HepG2 (cell line): ENCODE data around the gene CEP76. TPM values are rescaled to one million over a fixed set of nuclear protein-coding genes. Genes with fewer than 3 reads are reported as not detected.

Experiments used
- ARNT2 ChIP-seq: sonication (generic); formaldehyde crosslinking; IDR thresholded peaks from 2 replicates; pipeline ENCODE4 v1.8.0; 2022; ENCODE audit warnings: mild to moderate bottlenecking, low read depth, missing genetic modification reagents, moderate library complexity
- ATF7 ChIP-seq, 2 experiments: fragments of 450-650 bp in 1 of 2; sonication (generic) in 1 of 2; formaldehyde crosslinking in 1 of 2; IDR thresholded peaks; 2 replicates each; pipeline versions ENCODE4 v1.4.0 to v1.6.1; 2016 to 2020; ENCODE audit warnings: antibody characterized with exemption in 1 of 2, mild to moderate bottlenecking in 1 of 2, missing genetic modification reagents in 1 of 2
- BRD4 ChIP-seq: sonication (generic); formaldehyde crosslinking; IDR thresholded peaks from 2 replicates; pipeline ENCODE4 v1.4.0; 2020; ENCODE audit warnings: missing genetic modification reagents
- CHD4 ChIP-seq: fragments of 200-600 bp; sonication (generic); IDR thresholded peaks from 2 replicates; pipeline ENCODE4 v1.7.0; 2017; ENCODE audit warnings: mild to moderate bottlenecking, low read length, borderline replicate concordance
- KDM3A ChIP-seq: IDR thresholded peaks from 2 replicates; pipeline ENCODE4 v1.6.1; 2018; ENCODE audit warnings: low read depth, missing compliant biosample characterization
- KMT2B ChIP-seq: IDR thresholded peaks from 2 replicates; pipeline ENCODE4 v1.6.1; 2016; ENCODE audit warnings: missing genetic modification reagents, missing compliant biosample characterization
- MED1 ChIP-seq: sonication (generic); formaldehyde crosslinking; IDR thresholded peaks from 2 replicates; pipeline ENCODE4 v1.4.0; 2020; ENCODE audit warnings: missing genetic modification reagents
- NCOR1 ChIP-seq: fragments of 200-600 bp; sonication (generic); IDR thresholded peaks from 2 replicates; pipeline ENCODE4 v1.7.0; 2017; ENCODE audit warnings: antibody characterized with exemption, low read length, borderline replicate concordance
- REXO4 ChIP-seq: sonication (generic); formaldehyde crosslinking; IDR thresholded peaks from 2 replicates; pipeline ENCODE4 v1.8.0; 2022; ENCODE audit warnings: missing genetic modification reagents, mild to moderate bottlenecking, borderline replicate concordance
- SMAD1 ChIP-seq: sonication (generic); formaldehyde crosslinking; IDR thresholded peaks from 2 replicates; pipeline ENCODE4 v1.4.0; 2020; ENCODE audit warnings: missing genetic modification reagents, low read depth, mild to moderate bottlenecking, borderline replicate concordance
- ZBTB10 ChIP-seq: sonication (generic); formaldehyde crosslinking; IDR thresholded peaks from 2 replicates; pipeline ENCODE4 v1.4.0; 2020; ENCODE audit warnings: missing genetic modification reagents, borderline replicate concordance
- ZBTB38 ChIP-seq: sonication (generic); formaldehyde crosslinking; IDR thresholded peaks from 2 replicates; pipeline ENCODE4 v1.5.1; 2020; ENCODE audit warnings: mild to moderate bottlenecking, missing genetic modification reagents
- ZFP82 ChIP-seq: sonication (generic); formaldehyde crosslinking; IDR thresholded peaks from 2 replicates; pipeline ENCODE4 v1.5.1; 2020; ENCODE audit warnings: mild to moderate bottlenecking, missing genetic modification reagents, borderline replicate concordance
- ZNF280B ChIP-seq: sonication (generic); formaldehyde crosslinking; IDR thresholded peaks from 2 replicates; pipeline ENCODE4 v1.5.0; 2020; ENCODE audit warnings: missing genetic modification reagents, mild to moderate bottlenecking, borderline replicate concordance
- ZNF609 ChIP-seq: sonication (generic); formaldehyde crosslinking; IDR thresholded peaks from 2 replicates; pipeline ENCODE4 v1.4.0; 2020; ENCODE audit warnings: mild to moderate bottlenecking, missing genetic modification reagents, borderline replicate concordance
- ZNF704 ChIP-seq: sonication (generic); formaldehyde crosslinking; IDR thresholded peaks from 2 replicates; pipeline ENCODE4 v1.8.1; 2023; ENCODE audit warnings: mild to moderate bottlenecking, inconsistent platforms, moderate library complexity, missing genetic modification reagents, borderline replicate concordance
- polyA plus RNA-seq, 8 experiments: library from polyadenylated mRNA; depleted of rRNA in 3 of 8; stranded (reverse) in 7 of 8; unstranded in 1 of 8; fragments of >200 nt; fragmentation: Illumina TruSeq in 4 of 8; extraction: Trizol in 4 of 8; gene quantifications; 2 replicates each; pipeline versions ENCODE4 v1.2.1 to v1.2.3, GENCODE V29; 2011 to 2016; ENCODE audit warnings: low read depth in 4 of 8, missing spikeins in 1 of 8, mixed read lengths in 1 of 8; ENCODE audit not compliant: insufficient read depth in 1 of 8
- total RNA-seq, 5 experiments: library from RNA; depleted of rRNA; stranded (reverse); fragments of >200 nt; fragmentation: Illumina TruSeq; extraction: Trizol; gene quantifications; 2 replicates each; pipeline ENCODE4 v1.2.3, GENCODE V29; 2016; ENCODE audit warnings: low read depth in 1 of 5

CEP76 gene
- total and polyA plus RNA-seq, 2 of the 13 experiments (the other 11 are each of a cell fraction or from before 2014, with no cell fraction given): 13.9 to 15.1 TPM

- TF ChIP-seq ZNF609 (CRISPR knock-in tag) (0 out of 2 replicates have a peak, but pooled peaks have one; percentile 20), ZNF704 (CRISPR knock-in tag) (no peak), SMAD1 (no peak), CHD4 (no peak), ZBTB10 (CRISPR knock-in tag) (peak; percentile 47; the same call in 1 of the 2 replicates), BRD4 (CRISPR knock-in tag) (peak; percentile 71; the same call in 1 of the 2 replicates), ZBTB38 (CRISPR knock-in tag) (0 out of 2 replicates have a peak, but pooled peaks have one; percentile 36), ZNF280B (no peak), ATF7 (IDR thresholded peaks at IDR 0.05) (no peak), ATF7 (CRISPR knock-in tag; IDR thresholded peaks at IDR 0.05) (no peak), ARNT2 (CRISPR knock-in tag) (peak; percentile 64; the same call in 1 of the 2 replicates), MED1 (CRISPR knock-in tag) (0 out of 2 replicates have a peak, but pooled peaks have one; percentile 26), KMT2B (CRISPR knock-in tag) (peak; percentile 36; the same call in 1 of the 2 replicates), ZFP82 (CRISPR knock-in tag) (peak; percentile 83; the same call in 1 of the 2 replicates), NCOR1 (no peak), REXO4 (CRISPR knock-in tag) (no peak), KDM3A (CRISPR knock-in tag) (0 out of 2 replicates have a peak, but pooled peaks have one; percentile 32)
These were observed 45.4 kb downstream of the CEP76 start (continued) for GRCh38 chr18:12656938-12657683.
